A549 (cell line): Measurements from ENCODE around the gene MEF2C. TPM values are rescaled to one million over a fixed set of nuclear protein-coding genes. Genes with fewer than 3 reads are reported as not detected.

ENCODE experiments used
- ATAC-seq, 2 experiments: fragments of 200-7000 bp in 1 of 2; fragments of >200 bp in 1 of 2; cut with Nextera tagmentation in 1 of 2; cut with Tn5 transposase in 1 of 2; 3 replicates each; pipeline versions ENCODE4 v1.8.0 to v1.9.1; 2018 to 2020; ENCODE audit warnings: mild to moderate bottlenecking in 1 of 2, moderate library complexity in 1 of 2
- CTCF ChIA-PET: fragments of 300-600 bp; sonication (Branson Sonifier 250); formaldehyde crosslinking; extraction: SDS; loops from one replicate; lab custom pipeline; 2021; ENCODE audit warnings: antibody characterized with exemption, inconsistent platforms; lab: Yijun Ruan, JAX
- POLR2A ChIA-PET: fragments of 350-600 bp; formaldehyde crosslinking; extraction: SDS; loops from one replicate; lab custom pipeline; 2021; ENCODE audit warnings: antibody characterized with exemption, inconsistent platforms; lab: Yijun Ruan, JAX
- DNase-seq, 2 experiments: peaks; one replicate each; pipeline versions ENCODE4 v3.0.0 to v3.0.0-alpha.2; 2011 to 2016; ENCODE audit warnings: low read depth in 1 of 2, low spot score in 1 of 2
- FAIRE-seq: peaks from 2 replicates; lab custom pipeline; 2011; peaks lifted over from hg19 to GRCh38; lab: Jason Lieb, UNC
- H3K27ac ChIP-seq, 2 experiments: fragments of >200 bp; sonication (Bioruptor Twin); formaldehyde crosslinking; 3 replicates each; pipeline ENCODE4 v1.5.1; 2016 to 2017
- H3K4me1 ChIP-seq: fragments of >200 bp; sonication (Bioruptor Twin); formaldehyde crosslinking; 3 replicates; pipeline ENCODE4 v1.6.1; 2016
- H3K4me2 ChIP-seq: fragments of >200 bp; sonication (Bioruptor Twin); formaldehyde crosslinking; 3 replicates; pipeline ENCODE4 v1.6.1; 2016
- H3K4me3 ChIP-seq: fragments of >200 bp; sonication (Bioruptor Twin); formaldehyde crosslinking; 3 replicates; pipeline ENCODE4 v1.5.1; 2016
- H3K9me3 ChIP-seq: fragments of >200 bp; sonication (Bioruptor Twin); formaldehyde crosslinking; 3 replicates; pipeline ENCODE4 v1.6.1; 2016
- CBX2 ChIP-seq: fragments of 200-600 bp; sonication (generic); IDR thresholded peaks from 2 replicates; pipeline ENCODE4 v1.6.1; 2016; ENCODE audit warnings: low read depth, mild to moderate bottlenecking, borderline replicate concordance
- CBX8 ChIP-seq: fragments of 200-600 bp; sonication (generic); IDR thresholded peaks from 2 replicates; pipeline ENCODE4 v1.6.1; 2016
- CEBPB ChIP-seq, 2 experiments: fragments of >200 bp in 1 of 2; sonication (Bioruptor Twin) in 1 of 2; formaldehyde crosslinking in 1 of 2; IDR thresholded peaks; 2 replicates each; pipeline ENCODE4 v1.6.1; 2012 to 2016
- CHD4 ChIP-seq: fragments of 200-600 bp; sonication (generic); IDR thresholded peaks from 2 replicates; pipeline ENCODE4 v1.6.1; 2016; ENCODE audit warnings: antibody characterized with exemption, mild to moderate bottlenecking, borderline replicate concordance
- CTCF ChIP-seq: fragments of >200 bp; sonication (Bioruptor Twin); formaldehyde crosslinking; IDR thresholded peaks from 3 replicates; pipeline ENCODE4 v1.5.1; 2016
- HMGXB4 ChIP-seq: fragments of 250-450 bp; sonication (Bioruptor Pico); IDR thresholded peaks from 2 replicates; pipeline ENCODE4 v1.5.0; 2021; ENCODE audit warnings: mild to moderate bottlenecking, moderate library complexity, borderline replicate concordance
- HOXB13 ChIP-seq: fragments of 250-450 bp; sonication (Bioruptor Pico); IDR thresholded peaks from 2 replicates; pipeline ENCODE4 v1.5.0; 2020; ENCODE audit warnings: low read depth, mild to moderate bottlenecking, moderate library complexity
- HOXB5 ChIP-seq: fragments of 250-450 bp; sonication (Bioruptor Pico); IDR thresholded peaks from 2 replicates; pipeline ENCODE4 v1.5.0; 2020; ENCODE audit warnings: mild to moderate bottlenecking, moderate library complexity
- JUNB ChIP-seq: fragments of >200 bp; sonication (Bioruptor Twin); formaldehyde crosslinking; IDR thresholded peaks from 2 replicates; pipeline ENCODE4 v1.6.1; 2016
- MAFK ChIP-seq: fragments of 450-650 bp; IDR thresholded peaks from 2 replicates; pipeline ENCODE4 v1.6.1; 2014; ENCODE audit not compliant: partially characterized antibody
- MAX ChIP-seq: IDR thresholded peaks from 2 replicates; pipeline ENCODE4 v1.6.1; 2012
- NFE2L2 ChIP-seq: fragments of 150-350 bp; conservative IDR thresholded peaks from 2 replicates; pipeline ENCODE4 v1.6.1; 2014; ENCODE audit warnings: low read length
- NR3C1 ChIP-seq: fragments of >200 bp; sonication (Bioruptor Twin); formaldehyde crosslinking; IDR thresholded peaks from 3 replicates; pipeline ENCODE4 v1.6.1; 2017
- POLR2A ChIP-seq: IDR thresholded peaks from 2 replicates; pipeline ENCODE4 v1.6.1; 2012; ENCODE audit warnings: mild to moderate bottlenecking, low read length
- POLR2AphosphoS2 ChIP-seq: conservative IDR thresholded peaks from 2 replicates; pipeline ENCODE4 v1.6.1; 2012; ENCODE audit warnings: low read length, improper control_type of control experiment, inconsistent platforms
- RARB ChIP-seq: fragments of 250-450 bp; sonication (Bioruptor Pico); IDR thresholded peaks from 2 replicates; pipeline ENCODE4 v1.8.0; 2021; ENCODE audit warnings: mild to moderate bottlenecking, moderate library complexity
- RCOR1 ChIP-seq: fragments of 150-350 bp; IDR thresholded peaks from 2 replicates; pipeline ENCODE4 v1.6.1; 2014; ENCODE audit warnings: antibody characterized with exemption, low read length, low read depth
- RFX5 ChIP-seq: fragments of 450-650 bp; IDR thresholded peaks from 2 replicates; pipeline ENCODE4 v1.7.1; 2014; ENCODE audit warnings: antibody characterized with exemption, mild to moderate bottlenecking, moderate library complexity
- SMC3 ChIP-seq: fragments of >200 bp; sonication (Bioruptor Twin); formaldehyde crosslinking; IDR thresholded peaks from 3 replicates; pipeline ENCODE4 v1.6.1; 2018; ENCODE audit warnings: inconsistent platforms
- SREBF2 ChIP-seq: fragments of 450-650 bp; IDR thresholded peaks from 2 replicates; pipeline ENCODE4 v1.6.1; 2014; ENCODE audit warnings: mild to moderate bottlenecking, moderate library complexity
- TP53 ChIP-seq: fragments of 250-450 bp; sonication (Bioruptor Pico); IDR thresholded peaks from 2 replicates; pipeline ENCODE4 v1.5.0; 2021; ENCODE audit warnings: mild to moderate bottlenecking, moderate library complexity
- USF2 ChIP-seq: fragments of 450-650 bp; IDR thresholded peaks from 2 replicates; pipeline ENCODE4 v1.6.1; 2014; ENCODE audit warnings: antibody characterized with exemption
- WGBS: methylation state at CpG from one replicate; pipeline ENCODE4 v1.1.6; 2017; ENCODE audit errors: missing lambda C conversion rate; 5-methylcytosine and 5-hydroxymethylcytosine counted together
- polyA plus RNA-seq, 4 experiments: library from polyadenylated mRNA; depleted of rRNA in 3 of 4; stranded (reverse); fragments of >200 nt; fragmentation: RNase III in 1 of 4; extraction: RNeasy Plus Mini Kit Qiagen cat#74134 plus additional on column Dnase treatment in 1 of 4; gene quantifications; 2 replicates in 3 of 4; 3 replicates in 1 of 4; pipeline ENCODE4 v1.2.3, GENCODE V29; 2011 to 2017
- TF ChIP-seq, protein P1 (sequence below): fragments of >200 bp; sonication (Bioruptor Twin); formaldehyde crosslinking; IDR thresholded peaks from 2 replicates; pipeline ENCODE4 v1.6.1; 2016

The MEF2C gene
- polyA plus RNA-seq, 2 of the 4 experiments (the other 2 are of a cell fraction), result 0.03 to 0.06 TPM

- no peaks in the 10 kb centered on the region for H3K9me3 ChIP-seq
- no peak overlapping the region for H3K4me2 ChIP-seq
- POLR2A ChIA-PET, result no interaction called here
- CTCF ChIA-PET, result no interaction called here
- DNase-seq (no peak), ATAC-seq (no peak), FAIRE-seq (no peak)
- H3K27ac ChIP-seq, result no peak overlapping the region
- H3K4me1 ChIP-seq, result no peaks in the 10 kb centered on the region
- H3K4me3 ChIP-seq, result no peak overlapping the region
- TF ChIP-seq, protein P1, sequence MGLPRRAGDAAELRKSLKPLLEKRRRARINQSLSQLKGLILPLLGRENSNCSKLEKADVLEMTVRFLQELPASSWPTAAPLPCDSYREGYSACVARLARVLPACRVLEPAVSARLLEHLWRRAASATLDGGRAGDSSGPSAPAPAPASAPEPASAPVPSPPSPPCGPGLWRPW, result no peak
- no peak for TF ChIP-seq MAFK
- TF ChIP-seq MAX, result no peak
- no peak for TF ChIP-seq CBX8
- no peak for TF ChIP-seq CHD4
- TF ChIP-seq RCOR1, result no peak
- TF ChIP-seq NR3C1, result no peak
- no peak for TF ChIP-seq RFX5
- no peak for TF ChIP-seq CTCF
- no peak for TF ChIP-seq HOXB5 (CRISPR knock-in tag)
- TF ChIP-seq CBX2, result no peak
Observed at GRCh38 chr5:88888291-88888690, 5.3 kb upstream of the MEF2C start.

DNA sequence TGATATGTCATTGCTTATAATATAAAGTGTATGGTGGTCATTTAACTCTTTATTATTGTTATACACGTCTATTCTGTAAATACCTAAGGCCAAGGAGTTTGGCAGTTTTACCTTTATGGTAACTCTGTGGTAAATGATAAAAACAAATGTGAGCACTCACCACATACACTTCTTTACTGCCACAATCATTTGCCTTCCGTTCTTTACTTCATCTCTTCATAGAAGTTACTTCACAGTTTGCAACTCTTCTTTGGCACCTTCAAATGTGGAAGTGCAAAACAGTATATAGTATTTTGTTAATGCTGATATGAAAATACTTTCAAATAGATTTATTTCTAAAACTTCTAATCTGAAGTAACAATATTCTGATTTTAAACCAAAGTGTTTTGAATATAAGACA lies 4.4 kb upstream of the MEF2C start:
- H3K4me3 ChIP-seq, result no peak overlapping the region
- ChIA-PET POLR2A (no interaction called here), CTCF (no interaction called here)
- DNase-seq (no peak), FAIRE-seq (no peak), ATAC-seq (no peak)
- no peak overlapping the region for H3K4me2 ChIP-seq
- TF ChIP-seq RARB, result no peak
- no peak for TF ChIP-seq NFE2L2
- no peak for TF ChIP-seq USF2
- TF ChIP-seq POLR2A, result no peak
- no peak for TF ChIP-seq TP53
- TF ChIP-seq CEBPB (IDR thresholded peaks at IDR 0.05), result no peak
- no peak for TF ChIP-seq POLR2AphosphoS2
- no peak for TF ChIP-seq SMC3
- no peak for TF ChIP-seq JUNB
- TF ChIP-seq CHD4, result no peak
- no peak for TF ChIP-seq HMGXB4
- no peak for TF ChIP-seq HOXB5 (CRISPR knock-in tag)
- TF ChIP-seq HOXB13 (CRISPR knock-in tag), result no peak
- TF ChIP-seq SREBF2, result no peak
- 4% methylated on average over 2 of the region's 2 CpGs for WGBS
- no peaks in the 10 kb centered on the region for H3K9me3 ChIP-seq
- H3K27ac ChIP-seq, result no peak overlapping the region
- peaks cover 6% of the 10 kb centered on the region; the same call in 1 of the 3 replicates for H3K4me1 ChIP-seq
